Measurements from ENCODE around the gene GCNA.
"Not testable (repeated sequence)": the region's sequence is repeated elsewhere in the genome, so short reads cannot be mapped to it uniquely, and the experiment has no call there.

DNA sequence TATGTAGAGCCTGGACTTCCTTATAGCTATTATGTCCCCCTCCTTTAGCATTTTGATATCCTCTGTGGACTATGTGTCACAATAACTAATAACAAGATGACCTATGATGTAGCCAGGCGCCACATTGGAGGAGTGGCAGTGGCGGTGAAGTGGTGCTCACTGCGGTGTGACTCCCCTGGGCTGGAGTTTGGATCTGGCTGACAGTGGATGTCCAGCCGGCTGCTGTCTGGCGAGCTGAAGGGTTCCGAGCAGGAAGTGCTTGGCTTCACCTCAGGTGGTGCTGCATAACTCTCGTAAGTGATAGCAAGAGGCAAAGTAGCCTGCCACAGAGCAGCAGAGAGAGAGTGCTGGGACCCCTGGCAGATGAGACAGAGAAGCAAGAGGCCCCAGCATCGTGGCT is 15.0 kb downstream of the GCNA start:
- not testable (repeated sequence) for TF ChIP-seq POLR2A, POLR2AphosphoS5 (IDR thresholded peaks at IDR 0.05; ENCODE audit: low read depth, low read length)

Measured in GM12892 (cell line).